COR-L47 (cell line): ENCODE data around the gene CCRL2.
"Not testable (repeated sequence)": the region's sequence is repeated elsewhere in the genome, so short reads cannot be mapped to it uniquely, and the experiment has no call there.

ENCODE experiments used
- DNase-seq: peaks from one replicate; lab custom pipeline; 2025; lab: John Stamatoyannopoulos, UW

CCRL2 gene

DNA sequence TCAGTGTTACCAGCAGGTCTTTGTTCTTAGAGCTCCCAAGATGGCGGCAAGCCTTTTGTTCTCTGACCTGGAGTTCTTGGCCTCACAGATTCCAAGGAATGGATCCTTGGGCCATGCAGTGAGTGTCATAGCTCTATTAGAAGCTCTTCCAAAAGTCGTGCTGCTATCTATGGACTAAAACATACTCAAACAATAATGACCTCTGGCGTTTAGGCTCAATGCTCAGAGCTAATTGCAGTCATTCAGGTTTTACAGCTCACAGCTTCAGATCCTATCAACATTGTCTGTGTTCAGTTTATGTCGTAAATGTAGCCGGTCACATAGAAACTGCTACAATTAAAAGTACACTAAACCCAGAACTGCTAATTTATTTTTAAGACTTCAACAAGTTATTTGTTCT, 22.2 kb downstream of the CCRL2 start:
- DNase-seq, result no peak

DNA sequence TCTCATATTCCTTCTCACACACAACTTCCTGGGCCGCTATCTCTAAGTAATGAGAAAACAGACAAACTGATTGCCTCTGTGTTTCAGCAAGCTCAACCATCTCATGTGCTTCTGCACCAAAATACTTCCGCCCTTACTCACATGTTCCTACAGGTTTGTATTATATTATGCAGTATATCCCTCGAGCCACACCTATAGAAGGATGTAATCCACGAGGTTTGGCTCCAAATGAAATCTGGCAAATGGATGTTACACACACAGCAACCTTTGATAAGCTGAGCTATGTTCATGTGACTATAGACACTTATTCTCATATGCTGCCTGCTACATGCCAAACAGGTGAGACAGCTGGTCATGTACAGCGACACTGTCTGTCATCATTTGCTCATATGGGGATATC, 22.6 kb downstream of the CCRL2 start:
- DNase-seq, result no peak

GRCh38 chr3:46430879-46431278, 23.8 kb downstream of the CCRL2 start:
- DNase-seq, result not testable (repeated sequence)

DNA sequence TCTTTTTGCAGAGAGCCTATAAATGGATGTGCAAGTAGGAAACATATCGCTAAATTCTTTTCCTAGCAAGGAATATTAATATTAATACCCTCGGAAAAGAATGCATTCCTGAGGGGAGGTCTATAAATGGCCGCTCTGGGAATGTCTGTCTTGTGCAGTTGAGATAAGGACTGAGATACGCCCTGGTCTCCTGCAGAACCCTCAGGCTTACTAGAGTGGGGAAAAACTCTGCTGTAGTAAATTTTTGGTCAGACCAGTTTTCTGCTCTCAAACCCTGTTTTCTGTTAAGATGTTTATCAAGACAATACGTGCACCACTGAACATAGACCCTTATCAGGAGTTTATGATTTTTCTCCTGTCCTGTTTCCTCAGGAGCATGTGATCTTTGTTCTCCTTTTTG, 24.8 kb downstream of the CCRL2 start:
- not testable (repeated sequence) for DNase-seq

GRCh38 chr3:46433118-46433517, 26.1 kb downstream of the CCRL2 start:
- not testable (repeated sequence) for DNase-seq

DNA sequence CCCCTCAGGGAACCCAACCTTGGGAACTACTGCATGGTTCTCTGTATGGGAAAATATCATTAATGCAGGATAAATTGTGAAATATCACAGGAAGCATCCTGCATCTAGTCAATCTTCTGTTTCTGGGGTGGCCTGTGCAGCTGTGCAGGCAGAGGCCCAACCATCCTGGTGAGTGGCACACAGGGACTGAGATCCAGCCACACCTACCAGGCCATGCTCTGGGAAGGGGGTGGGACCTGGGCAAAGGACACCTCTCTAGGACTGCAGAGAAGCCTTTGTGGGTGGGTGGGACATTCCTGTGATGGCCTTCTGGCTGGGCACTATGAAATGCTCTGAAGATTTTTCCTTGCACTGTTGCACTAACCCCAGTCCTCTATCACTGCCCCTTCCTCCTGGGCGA, 26.8 kb downstream of the CCRL2 start:
- no peak for DNase-seq

GRCh38 chr3:46435081-46435726, 28.1 kb downstream of the CCRL2 start:
- no peak for DNase-seq

- no peak for DNase-seq
Measured at GRCh38 chr3:46438831-46439230, 31.8 kb downstream of the CCRL2 start.

DNA sequence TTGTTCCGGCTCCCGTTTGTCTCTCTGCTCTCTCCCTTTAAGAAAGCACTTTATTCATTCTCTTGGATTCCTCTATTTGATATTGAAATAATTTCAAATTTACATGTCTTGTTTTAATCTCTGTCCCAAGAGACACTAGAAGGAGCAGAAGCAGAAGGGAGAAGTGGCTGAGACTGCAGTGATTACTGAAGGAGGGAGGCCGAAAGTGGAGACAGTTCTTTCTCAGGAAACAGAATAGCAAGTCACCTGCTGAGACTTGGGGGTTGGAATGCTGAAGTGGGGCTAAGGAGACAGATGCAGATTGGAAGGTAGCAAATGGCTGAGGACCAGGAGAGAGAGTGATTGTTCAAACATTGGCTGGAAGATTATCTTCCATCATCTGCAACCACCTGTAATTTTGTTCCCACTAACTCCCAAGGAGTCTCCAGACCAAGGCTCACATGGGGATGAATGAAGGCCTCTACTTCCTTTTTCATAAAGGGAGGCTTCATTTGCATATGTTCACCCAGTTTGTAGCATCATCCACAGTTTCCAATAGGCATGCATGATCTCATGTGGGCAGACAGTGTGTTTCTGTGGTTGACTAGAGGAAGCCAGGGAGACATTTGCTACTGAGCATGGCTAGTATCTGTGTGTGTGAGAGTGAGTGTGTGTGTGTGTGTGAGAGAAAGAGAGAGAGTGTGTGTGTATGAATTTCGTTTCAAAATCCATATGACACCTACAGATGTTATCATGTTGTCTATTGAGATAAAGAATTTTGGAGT, 33.7 kb downstream of the CCRL2 start:
- no peak for DNase-seq

DNA sequence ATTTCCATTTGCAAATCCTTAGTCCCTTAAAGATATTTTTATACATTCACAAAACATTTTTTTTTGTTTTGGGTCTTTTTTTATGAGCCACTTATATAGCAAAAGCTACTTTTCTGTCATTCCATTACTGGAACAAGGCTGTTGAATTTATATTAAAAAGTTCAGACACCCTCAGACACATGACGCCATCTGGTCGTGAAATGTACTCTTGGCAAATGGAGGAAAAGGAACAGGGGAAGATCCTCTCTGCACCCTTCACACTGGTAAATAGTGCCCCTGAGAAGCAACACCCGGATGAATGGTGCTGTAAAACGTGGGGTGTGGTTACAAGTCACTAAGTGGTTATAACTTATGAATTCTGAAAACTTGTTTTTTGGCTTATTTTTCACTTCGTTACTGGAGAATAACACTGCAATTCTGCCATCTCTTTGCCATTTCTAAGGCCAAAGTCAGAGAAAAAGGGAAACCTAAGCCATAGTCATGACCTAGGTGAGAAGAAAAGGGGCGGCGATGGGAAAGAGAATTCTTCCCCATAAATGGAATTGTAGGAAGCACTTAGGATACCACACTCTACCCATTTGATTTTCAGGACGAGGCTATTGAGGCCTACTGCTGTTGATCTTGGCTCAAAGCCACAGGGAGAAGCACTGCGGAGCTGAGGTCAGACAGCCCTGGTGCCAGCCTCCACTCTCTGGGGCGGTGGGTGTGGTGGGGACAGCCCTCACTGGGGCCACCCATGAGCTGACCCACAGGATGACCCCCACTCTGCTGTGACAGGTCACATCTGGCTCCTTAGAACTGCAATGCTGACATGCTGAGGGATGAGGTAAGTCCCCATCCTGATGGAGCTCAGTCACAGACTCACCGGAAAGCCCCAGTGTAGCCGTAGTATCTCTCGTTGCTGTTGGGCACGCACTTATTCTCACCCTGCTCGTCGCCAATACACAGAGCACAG, 35.8 kb downstream of the CCRL2 start:
- no peak for DNase-seq

GRCh38 chr3:46447228-46447985, 40.3 kb downstream of the CCRL2 start:
- no peak for DNase-seq

GRCh38 chr3:46448721-46449120, 41.7 kb downstream of the CCRL2 start:
- no peak for DNase-seq

DNA sequence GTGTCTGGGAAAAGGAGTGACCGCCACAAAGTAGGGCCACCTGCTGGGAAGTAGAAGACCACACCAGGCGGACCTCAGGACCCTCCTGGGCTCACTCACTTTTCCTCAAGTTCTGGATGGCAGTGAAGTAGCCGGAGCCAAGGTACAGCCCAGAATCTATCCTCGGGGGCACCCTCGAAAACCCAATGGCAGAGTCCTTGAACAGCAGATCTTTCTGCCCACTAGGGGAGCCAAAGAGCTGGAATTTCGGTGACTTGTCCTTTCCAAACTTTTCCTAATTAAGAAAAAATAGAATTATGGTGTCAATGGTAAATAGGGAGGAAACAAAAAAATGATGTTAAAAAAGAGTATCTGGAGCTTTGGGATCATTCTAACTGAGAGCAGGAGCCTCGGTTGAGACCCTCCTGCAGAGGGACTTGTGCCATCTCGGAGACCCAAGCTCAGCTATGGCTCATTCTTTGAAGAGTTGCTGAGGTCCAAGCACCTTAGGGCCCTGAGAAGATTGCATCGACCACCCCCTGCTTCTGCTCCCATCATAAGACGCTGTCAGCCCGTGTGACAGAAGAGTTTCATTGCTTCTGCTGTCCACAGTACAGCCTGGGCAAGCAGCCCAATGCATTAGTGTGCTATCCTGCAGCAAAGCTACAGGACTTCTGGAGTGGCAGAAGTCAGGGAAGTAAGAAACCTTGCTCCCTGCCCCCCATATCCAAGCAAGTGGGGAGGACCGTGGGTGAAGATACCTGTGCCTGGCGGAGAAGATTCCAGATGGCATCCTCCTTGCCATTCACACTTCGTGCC, 42.9 kb downstream of the CCRL2 start:
- DNase-seq, result no peak

- DNase-seq, result no peak
Measured at GRCh38 chr3:46453526-46454208, 46.6 kb downstream of the CCRL2 start.

- no peak for DNase-seq
Measured at GRCh38 chr3:46454209-46454595, 47.1 kb downstream of the CCRL2 start.

- no peak for DNase-seq
Measured at GRCh38 chr3:46454606-46455005, 47.5 kb downstream of the CCRL2 start.

DNA sequence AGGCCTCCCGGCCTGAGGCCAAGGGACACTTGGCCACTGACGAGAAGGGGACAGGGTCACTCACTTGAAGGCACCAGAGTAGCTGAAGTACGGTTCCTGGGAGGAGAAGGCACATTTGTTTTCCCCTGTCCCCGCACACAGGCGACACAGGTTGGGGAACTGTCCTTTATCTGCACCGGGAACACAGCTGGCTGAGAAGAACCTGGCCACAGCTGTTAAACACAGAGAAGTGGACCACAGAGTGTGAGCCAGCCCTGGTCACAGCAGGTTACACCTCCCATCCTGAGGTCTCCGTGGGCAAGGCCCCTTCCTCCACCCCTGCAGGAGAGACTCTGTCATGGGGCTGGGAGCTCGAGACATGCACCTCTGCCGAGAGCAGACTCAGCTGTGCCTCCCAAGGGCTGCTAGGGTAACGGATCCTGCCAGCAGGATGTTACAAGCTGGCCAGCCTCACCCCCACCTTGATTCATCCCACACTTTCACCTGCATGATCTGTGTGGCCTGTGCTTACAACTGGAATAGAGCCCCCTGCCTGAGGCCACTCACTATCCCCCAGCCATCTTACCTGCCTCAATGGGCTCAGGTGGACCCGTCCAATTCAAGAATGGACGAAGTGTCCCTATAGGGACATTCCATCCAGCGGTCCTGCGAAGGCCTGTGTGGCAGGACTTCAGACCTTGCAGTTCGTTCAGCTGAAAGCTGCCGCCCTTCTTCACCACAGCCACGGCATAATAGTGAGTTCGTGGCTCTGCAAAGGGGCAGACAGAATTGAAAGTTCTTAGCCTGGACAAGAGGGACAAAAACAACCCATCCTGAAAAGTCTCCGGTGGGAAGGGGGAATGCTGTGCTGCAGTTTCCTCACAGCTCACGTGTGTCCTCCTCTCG, 48.4 kb downstream of the CCRL2 start:
- DNase-seq, result no peak

- DNase-seq, result no peak
Measured at GRCh38 chr3:46456118-46456517, 49.1 kb downstream of the CCRL2 start.
